Testis (tissue), 3 donors: ENCODE data around the gene MAPKAP1. TPM values are rescaled to one million over a fixed set of nuclear protein-coding genes. Genes with fewer than 3 reads are reported as not detected.

ENCODE experiments used
- DNase-seq: peaks from one replicate; pipeline ENCODE4 v3.0.0-alpha.2; 2019
- H3K27ac ChIP-seq, 2 donors: fragments of 200-600 bp; sonication (generic); one replicate each; pipeline ENCODE4 v1.5.1; 2019
- H3K27me3 ChIP-seq: fragments of 200-600 bp; sonication (generic); one replicate; pipeline ENCODE4 v1.5.1; 2019
- H3K36me3 ChIP-seq: fragments of 200-600 bp; sonication (generic); one replicate; pipeline ENCODE4 v1.5.1; 2017; ENCODE audit warnings: low read depth; ENCODE audit errors: missing control alignments
- H3K4me1 ChIP-seq: fragments of 200-600 bp; sonication (generic); one replicate; pipeline ENCODE4 v1.5.1; 2019
- H3K4me3 ChIP-seq, 2 donors: fragments of 200-600 bp; sonication (generic); one replicate each; pipeline ENCODE4 v1.5.1; 2017 to 2019
- H3K9me3 ChIP-seq: fragments of 200-600 bp; sonication (generic); one replicate; pipeline ENCODE4 v1.5.1; 2017
- POLR2A ChIP-seq: fragments of 450-650 bp; IDR thresholded peaks from one replicate; pipeline ENCODE4 v1.6.1; 2017; ENCODE audit warnings: antibody characterized with exemption, mild to moderate bottlenecking, moderate library complexity
- WGBS, 2 donors: methylation state at CpG; one replicate each; pipeline ENCODE4 v1.1.5; 2018; 5-methylcytosine and 5-hydroxymethylcytosine counted together
- intact Hi-C: fragments of 100-400 bp; cut with DNase I; formaldehyde crosslinking; loops from one replicate; pipeline ENCODE4 v1.15.1; 2023; ENCODE audit warnings: low total_unique reads
- polyA plus RNA-seq: library from polyadenylated mRNA; stranded (reverse); fragments of 350-450 nt; fragmentation: Illumina TruSeq; extraction: RNeasy Lipid Tissue Mini Kit (QIAGEN cat#74804); gene quantifications from one replicate; pipeline ENCODE4 v1.2.3, GENCODE V29; 2014; ENCODE audit warnings: low read depth, low replicate concordance; ENCODE audit not compliant: insufficient read depth
- total RNA-seq, 2 donors: library from RNA; depleted of rRNA; stranded (reverse); fragments of >200 nt; gene quantifications; one replicate each; pipeline ENCODE4 v1.2.3, GENCODE V29; 2016
- TF ChIP-seq, protein P1 (sequence below), 3 experiments: fragments of 450-650 bp in 2 of 3; fragments of 200-600 bp in 1 of 3; sonication (generic) in 1 of 3; IDR thresholded peaks; one replicate each; pipeline ENCODE4 v1.5.1; 2016 to 2019; ENCODE audit warnings: antibody characterized with exemption in 3 of 3, mild to moderate bottlenecking in 2 of 3, moderate library complexity in 1 of 3

Gene MAPKAP1
- total and polyA plus RNA-seq, 3 donors from 2014 or later = 112 to 135 (median 115) TPM

GRCh38 chr9:125461636-125462190 is 245.3 kb downstream of the MAPKAP1 start:
- DNase-seq = no peak
- WGBS, 2 donors = 80 to 83% methylated on average over 8 of the region's 8 CpGs

DNA sequence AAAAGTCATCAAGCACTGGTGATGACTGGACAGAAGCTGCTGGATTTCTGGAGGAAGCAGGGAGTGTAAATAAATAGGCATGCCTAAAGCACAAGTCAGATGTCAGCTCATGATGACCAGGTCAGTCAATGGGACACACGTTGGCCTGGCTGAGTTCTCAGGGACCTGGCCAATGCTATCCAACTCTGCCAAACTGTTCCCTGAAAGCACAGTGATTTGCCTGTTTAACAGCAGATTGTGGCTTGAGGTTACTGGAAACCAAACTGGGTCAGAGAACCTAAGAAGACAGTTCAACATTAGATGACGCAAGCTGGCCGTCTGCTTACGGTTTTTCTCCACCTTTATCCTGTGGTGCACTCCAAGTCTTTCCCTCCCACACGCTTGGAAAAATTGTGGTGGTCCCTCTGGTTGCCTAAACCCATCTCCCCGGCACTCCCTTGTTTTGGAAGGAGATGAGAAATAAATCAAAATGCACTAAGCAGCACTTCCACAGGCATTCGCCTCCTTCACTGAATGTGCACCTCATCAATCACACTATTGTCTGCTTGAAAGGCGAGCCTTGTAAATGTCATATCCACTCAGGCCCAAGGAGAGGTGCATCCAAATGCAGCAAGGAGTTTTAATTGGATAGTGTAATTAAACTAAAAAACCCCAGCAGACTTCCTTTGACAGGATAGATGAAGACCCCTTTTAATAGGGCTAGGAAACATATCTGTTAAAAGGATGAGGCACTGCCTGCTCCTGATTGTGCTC is 245.9 kb downstream of the MAPKAP1 start:
- intact Hi-C loops = no loop called here
- Histone ChIP-seq H3K4me1 (no peaks in the 10 kb centered on the region), H3K27me3 (no peaks in the 10 kb centered on the region), H3K36me3 (no peaks in the 10 kb centered on the region), H3K27ac (no peak overlapping the region), H3K9me3 (no peaks in the 10 kb centered on the region), H3K4me3 (no peak overlapping the region)
- DNase-seq = no peak
- TF ChIP-seq, protein P1, sequence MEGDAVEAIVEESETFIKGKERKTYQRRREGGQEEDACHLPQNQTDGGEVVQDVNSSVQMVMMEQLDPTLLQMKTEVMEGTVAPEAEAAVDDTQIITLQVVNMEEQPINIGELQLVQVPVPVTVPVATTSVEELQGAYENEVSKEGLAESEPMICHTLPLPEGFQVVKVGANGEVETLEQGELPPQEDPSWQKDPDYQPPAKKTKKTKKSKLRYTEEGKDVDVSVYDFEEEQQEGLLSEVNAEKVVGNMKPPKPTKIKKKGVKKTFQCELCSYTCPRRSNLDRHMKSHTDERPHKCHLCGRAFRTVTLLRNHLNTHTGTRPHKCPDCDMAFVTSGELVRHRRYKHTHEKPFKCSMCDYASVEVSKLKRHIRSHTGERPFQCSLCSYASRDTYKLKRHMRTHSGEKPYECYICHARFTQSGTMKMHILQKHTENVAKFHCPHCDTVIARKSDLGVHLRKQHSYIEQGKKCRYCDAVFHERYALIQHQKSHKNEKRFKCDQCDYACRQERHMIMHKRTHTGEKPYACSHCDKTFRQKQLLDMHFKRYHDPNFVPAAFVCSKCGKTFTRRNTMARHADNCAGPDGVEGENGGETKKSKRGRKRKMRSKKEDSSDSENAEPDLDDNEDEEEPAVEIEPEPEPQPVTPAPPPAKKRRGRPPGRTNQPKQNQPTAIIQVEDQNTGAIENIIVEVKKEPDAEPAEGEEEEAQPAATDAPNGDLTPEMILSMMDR (IDR thresholded peaks at IDR 0.05) = no peak
- no peak for TF ChIP-seq POLR2A
- 88 to 91% methylated on average over 8 of the region's 8 CpGs for WGBS, 2 donors

More at GRCh38 chr9:125461636-125462190, 245.3 kb downstream of the MAPKAP1 start:
- no peaks in the 10 kb centered on the region for H3K27me3 ChIP-seq
- H3K27ac ChIP-seq = no peak overlapping the region
- intact Hi-C loops = no loop called here
- H3K9me3 ChIP-seq = no peaks in the 10 kb centered on the region
- no peaks in the 10 kb centered on the region for H3K36me3 ChIP-seq
- no peak for TF ChIP-seq POLR2A
- TF ChIP-seq, protein P1 (IDR thresholded peaks at IDR 0.05) = no peak
- no peak overlapping the region for H3K4me3 ChIP-seq
- H3K4me1 ChIP-seq = no peaks in the 10 kb centered on the region

DNA sequence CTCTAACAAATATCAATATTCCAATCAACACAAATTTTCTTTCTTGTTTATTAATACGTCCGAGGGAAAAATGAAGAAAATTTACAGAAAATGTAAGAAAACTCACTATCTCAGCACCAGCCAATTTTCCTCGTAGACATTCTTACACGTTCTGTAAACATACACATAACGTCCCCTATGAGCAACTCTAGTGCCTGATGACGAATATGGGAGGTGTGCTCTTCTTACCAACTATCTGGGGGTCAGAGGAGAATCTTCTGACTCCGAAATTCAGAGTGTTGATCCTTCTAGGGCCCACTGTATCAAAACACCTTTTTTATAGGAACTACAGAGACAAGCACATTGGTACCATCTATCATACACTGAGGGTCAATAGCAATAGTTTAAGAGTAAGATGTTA is 246.7 kb downstream of the MAPKAP1 start:
- DNase-seq = no peak
- intact Hi-C loops = no loop called here
- H3K36me3 ChIP-seq = no peaks in the 10 kb centered on the region
- H3K9me3 ChIP-seq = no peaks in the 10 kb centered on the region
- TF ChIP-seq, protein P1 (IDR thresholded peaks at IDR 0.05) = no peak
- no peak for TF ChIP-seq POLR2A
- H3K4me1 ChIP-seq = no peaks in the 10 kb centered on the region
- no peak overlapping the region for H3K27ac ChIP-seq
- WGBS, 2 donors = 94% methylated on average over 7 of the region's 7 CpGs
- H3K27me3 ChIP-seq = no peaks in the 10 kb centered on the region
- no peak overlapping the region for H3K4me3 ChIP-seq

- Histone ChIP-seq H3K9me3 (no peaks in the 10 kb centered on the region), H3K4me1 (no peaks in the 10 kb centered on the region), H3K4me3 (no peak overlapping the region), H3K27ac (no peak overlapping the region), H3K27me3 (no peaks in the 10 kb centered on the region), H3K36me3 (no peaks in the 10 kb centered on the region)
- 94 to 95% methylated on average over 1 of the region's 1 CpG for WGBS, 2 donors
- intact Hi-C loops = no loop called here
- TF ChIP-seq POLR2A = no peak
- TF ChIP-seq, protein P1 (IDR thresholded peaks at IDR 0.05) = no peak
- DNase-seq = no peak
These were observed 249.7 kb downstream of the MAPKAP1 start for GRCh38 chr9:125457357-125457756.

DNA sequence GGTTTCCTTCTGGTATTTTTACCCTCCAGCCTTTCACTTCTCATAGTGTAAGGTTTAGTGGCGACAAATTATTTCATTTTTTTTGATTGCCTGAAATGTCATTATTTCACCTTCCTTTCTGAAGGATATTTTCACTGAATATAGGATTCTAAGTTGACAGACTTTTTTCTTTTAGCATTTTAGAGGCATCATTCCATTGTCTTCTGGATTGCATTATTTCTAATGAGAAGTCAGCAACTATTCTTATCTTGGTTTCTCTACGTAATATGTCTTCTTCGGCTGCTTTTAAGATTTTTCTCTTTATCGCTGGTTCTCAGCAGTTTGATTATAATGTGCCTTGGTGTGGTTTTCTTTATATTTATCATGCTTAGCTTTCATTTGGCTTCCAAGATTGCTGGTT is 251.1 kb downstream of the MAPKAP1 start:
- no peak for DNase-seq
- Histone ChIP-seq H3K36me3 (no peaks in the 10 kb centered on the region), H3K9me3 (no peaks in the 10 kb centered on the region), H3K4me1 (no peaks in the 10 kb centered on the region), H3K4me3 (no peak overlapping the region), H3K27ac (no peak overlapping the region), H3K27me3 (no peaks in the 10 kb centered on the region)
- WGBS, 2 donors = 97 to 98% methylated on average over 4 of the region's 4 CpGs
- TF ChIP-seq, protein P1 (IDR thresholded peaks at IDR 0.05) = no peak
- TF ChIP-seq POLR2A = no peak
- intact Hi-C loops = no loop called here
